Subcutaneous adipose tissue (tissue), 4 donors: ENCODE results near the gene SYT7. TPM values are rescaled to one million over a fixed set of nuclear protein-coding genes. Genes with fewer than 3 reads are reported as not detected.

Experiments used
- total RNA-seq, 4 donors: library from RNA; depleted of rRNA; stranded (reverse); fragments of >200 nt; gene quantifications; one replicate each; pipeline ENCODE4 v1.1.0, GENCODE V29; 2016
- TF ChIP-seq, protein P1 (sequence below): fragments of 450-650 bp; IDR thresholded peaks from one replicate; pipeline ENCODE4 v1.5.1; 2016; ENCODE audit warnings: low read depth, mild to moderate bottlenecking, control low read depth, antibody characterized with exemption, moderate library complexity

The SYT7 gene
- total RNA-seq, 4 donors from 2014 or later: 0.66 to 4.0 (median 1.4) TPM

DNA sequence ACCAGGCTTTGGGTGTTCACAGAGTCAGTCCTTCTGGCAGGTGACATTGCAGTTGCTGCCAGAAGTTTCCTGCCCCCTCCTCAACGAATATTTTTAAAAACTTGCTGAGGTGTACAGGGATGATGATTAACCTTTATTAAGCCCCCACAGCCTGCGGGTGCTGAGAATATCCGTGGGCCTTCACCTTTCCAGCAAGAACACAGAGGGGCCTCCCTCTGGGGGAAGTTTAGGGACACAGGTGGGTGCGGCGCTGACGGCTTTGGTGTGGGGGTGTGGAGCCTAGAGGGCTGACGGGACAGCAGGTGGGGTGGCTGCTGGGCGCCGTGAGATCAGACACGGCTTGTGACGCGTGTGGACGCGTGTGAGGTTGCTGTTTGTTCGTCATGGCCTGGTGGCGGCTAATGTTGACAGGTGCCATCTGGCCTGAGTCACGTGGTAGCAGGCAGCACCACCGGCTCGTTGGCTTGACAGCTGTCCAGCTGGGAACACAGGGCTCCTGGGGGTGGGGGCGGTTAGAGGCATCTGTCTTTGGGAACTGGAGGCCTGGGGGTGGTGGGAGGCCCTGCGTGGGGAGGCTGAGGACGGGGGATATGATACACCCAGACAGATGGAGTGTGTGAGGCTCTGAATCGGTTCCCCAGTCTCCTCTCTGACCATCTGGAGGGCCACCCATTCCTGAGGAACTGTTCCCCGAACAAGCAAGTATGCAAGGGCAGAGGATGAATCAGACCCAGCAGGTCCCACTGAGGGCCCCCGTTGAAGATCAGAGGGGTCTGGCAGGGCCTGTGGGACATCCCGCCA, 84.9 kb downstream of the SYT7 start:
- TF ChIP-seq, protein P1, sequence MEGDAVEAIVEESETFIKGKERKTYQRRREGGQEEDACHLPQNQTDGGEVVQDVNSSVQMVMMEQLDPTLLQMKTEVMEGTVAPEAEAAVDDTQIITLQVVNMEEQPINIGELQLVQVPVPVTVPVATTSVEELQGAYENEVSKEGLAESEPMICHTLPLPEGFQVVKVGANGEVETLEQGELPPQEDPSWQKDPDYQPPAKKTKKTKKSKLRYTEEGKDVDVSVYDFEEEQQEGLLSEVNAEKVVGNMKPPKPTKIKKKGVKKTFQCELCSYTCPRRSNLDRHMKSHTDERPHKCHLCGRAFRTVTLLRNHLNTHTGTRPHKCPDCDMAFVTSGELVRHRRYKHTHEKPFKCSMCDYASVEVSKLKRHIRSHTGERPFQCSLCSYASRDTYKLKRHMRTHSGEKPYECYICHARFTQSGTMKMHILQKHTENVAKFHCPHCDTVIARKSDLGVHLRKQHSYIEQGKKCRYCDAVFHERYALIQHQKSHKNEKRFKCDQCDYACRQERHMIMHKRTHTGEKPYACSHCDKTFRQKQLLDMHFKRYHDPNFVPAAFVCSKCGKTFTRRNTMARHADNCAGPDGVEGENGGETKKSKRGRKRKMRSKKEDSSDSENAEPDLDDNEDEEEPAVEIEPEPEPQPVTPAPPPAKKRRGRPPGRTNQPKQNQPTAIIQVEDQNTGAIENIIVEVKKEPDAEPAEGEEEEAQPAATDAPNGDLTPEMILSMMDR: no peak

DNA sequence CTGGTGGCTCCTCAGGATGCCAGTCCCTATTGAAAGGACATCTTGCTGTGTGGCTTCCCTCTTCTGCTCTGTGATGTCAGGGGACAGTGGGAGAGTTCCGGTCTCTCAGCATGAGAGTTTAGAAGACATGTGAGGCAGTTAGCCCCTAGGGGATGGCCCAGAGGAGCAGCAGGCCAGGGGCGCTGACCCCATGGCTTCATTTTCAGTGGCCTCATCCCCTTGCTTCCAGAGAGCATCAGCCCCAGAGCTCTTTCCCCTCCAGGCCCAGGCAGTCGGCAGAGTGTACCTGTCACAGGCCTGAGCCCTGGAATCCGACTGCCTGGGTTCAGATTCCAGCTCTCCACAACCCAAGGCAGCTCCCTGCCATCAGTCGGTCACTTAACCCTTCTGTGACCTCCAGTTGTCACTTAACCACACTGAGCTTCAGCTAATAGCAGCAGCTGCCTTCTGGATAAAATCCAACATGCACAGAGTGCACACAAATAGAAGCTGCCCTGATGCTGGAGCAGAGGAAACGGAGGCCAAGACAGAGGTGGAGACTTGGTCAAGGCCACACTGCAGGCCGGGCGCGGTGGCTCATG, 86.4 kb downstream of the SYT7 start:
- TF ChIP-seq, protein P1: no peak

- TF ChIP-seq, protein P1: no peak
Measured at GRCh38 chr11:61491736-61492395, 89.0 kb downstream of the SYT7 start.

GRCh38 chr11:61489833-61490721, 90.8 kb downstream of the SYT7 start:
- TF ChIP-seq, protein P1: no peak

DNA sequence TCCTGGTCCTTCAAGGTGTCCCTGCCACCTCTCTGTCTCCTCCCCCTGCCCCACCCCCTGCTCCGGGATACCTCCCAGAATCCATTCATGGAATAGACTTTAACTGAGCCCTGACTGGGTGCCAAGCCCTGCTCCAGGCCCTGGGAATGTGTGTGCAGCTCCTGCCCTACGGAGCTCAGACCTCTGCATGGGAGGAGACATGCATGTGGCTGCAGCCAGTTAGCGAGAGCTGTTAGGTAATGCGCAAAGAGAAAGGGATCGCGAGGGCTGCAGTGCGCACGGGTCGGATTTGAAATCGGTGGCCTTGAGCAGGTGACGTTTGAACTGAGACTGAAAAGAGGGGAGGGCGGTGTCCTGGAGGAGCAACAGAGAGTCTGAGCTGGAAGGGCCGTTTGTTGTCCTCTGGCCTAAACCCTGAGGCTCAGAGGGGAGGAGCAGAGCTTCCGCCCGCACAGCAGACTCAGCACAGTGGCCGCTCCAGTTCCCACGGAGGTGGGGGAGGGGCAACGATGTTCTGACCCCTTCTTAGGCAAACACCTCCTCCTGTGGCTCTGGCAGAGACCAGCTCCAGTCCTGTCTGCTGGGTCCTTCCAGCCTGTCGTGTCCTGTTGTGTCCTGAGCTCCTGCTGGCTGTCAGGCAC, 92.1 kb downstream of the SYT7 start:
- TF ChIP-seq, protein P1: no peak

GRCh38 chr11:61487342-61488025, 93.4 kb downstream of the SYT7 start:
- TF ChIP-seq, protein P1: no peak
